HG03095 (cell line): Measurements from ENCODE around the gene RP2.

Experiments
- ATAC-seq: cut with Tn5 transposase; IDR thresholded peaks from one replicate; pipeline ENCODE4 v1.9.1; 2021; ENCODE audit warnings: moderate library complexity; ENCODE audit not compliant: unreplicated experiment

The RP2 gene

DNA sequence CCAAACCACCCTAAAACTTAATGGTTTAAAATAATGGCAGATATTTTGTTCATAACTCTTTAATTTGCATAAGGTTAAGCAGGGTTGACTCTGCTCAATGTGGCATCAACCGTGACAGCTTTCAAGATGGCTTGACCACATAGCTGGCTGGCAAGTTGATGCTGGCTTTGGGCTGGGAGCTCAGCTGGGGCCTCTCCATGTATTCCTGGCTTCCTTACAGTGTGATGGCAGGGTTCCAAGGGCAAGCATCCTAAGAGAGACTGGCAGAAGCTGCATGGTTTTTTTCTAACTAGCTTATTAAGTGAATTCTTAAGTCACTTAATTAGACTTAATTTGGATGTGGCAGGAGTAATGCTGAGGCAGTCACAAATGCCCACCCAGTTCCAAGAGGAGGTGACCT lies 4.5 kb downstream of the RP2 start:
- ATAC-seq, result no peak

DNA sequence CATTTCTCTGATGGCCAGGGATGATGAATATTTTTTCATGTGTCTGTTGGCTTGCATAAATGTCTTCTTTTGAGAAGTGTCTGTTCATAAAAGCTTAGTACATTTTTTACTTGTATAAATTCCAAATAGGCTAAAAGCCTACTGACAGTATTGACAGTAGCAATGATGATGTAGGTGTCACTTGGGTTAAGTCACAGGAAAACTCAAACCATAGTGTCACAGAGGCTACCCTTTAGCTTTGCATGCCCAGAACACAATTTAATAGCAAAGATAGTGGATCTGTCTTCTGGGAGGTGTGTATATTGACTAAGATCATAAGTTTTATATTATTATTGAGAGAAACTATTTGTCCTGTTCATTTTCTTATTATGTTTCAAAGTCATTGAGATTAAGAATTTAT lies 8.1 kb downstream of the RP2 start:
- no peak for ATAC-seq

DNA sequence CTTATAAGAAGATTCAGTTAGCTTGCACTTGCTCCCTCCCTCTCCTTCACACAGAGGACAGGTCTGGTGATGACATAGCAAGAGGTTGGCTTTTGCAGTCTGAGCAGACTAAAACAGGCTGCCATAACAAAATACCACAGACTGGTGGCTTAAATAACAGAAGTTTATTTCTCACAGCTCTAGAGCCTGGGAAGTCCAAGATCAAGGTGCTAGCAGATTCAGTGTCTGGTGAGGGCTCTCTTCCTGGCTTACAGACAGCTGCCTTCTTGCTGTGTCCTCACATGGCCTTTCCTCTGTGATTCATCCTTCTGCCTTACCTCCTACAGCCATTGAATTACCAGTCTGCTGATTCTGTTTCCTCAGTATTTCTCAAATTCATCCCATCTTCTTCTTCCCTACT lies 13.1 kb downstream of the RP2 start:
- ATAC-seq, result no peak

DNA sequence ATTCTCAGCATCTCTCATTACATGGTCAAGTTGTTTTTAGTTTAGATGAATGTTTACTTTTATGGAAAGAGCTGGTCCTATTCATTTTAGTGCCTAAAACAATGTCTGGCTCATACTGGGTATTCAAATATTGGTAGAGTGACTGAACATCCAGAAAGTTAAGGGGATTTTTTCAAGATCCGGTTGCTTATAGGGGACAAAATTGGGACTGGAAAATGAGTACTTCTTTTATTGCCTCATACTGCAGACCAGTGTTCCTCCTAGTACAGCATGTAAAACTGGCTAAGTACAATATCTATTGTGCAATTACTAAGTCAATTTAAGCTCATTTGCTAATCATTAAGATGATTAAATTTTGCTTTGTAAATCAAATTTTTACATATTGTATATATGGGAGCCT lies 13.9 kb downstream of the RP2 start:
- ATAC-seq, result no peak

- no peak for ATAC-seq
Measured at GRCh38 chrX:46856483-46856882, 19.6 kb downstream of the RP2 start.

GRCh38 chrX:46860557-46860956 lies 23.7 kb downstream of the RP2 start:
- no peak for ATAC-seq

DNA sequence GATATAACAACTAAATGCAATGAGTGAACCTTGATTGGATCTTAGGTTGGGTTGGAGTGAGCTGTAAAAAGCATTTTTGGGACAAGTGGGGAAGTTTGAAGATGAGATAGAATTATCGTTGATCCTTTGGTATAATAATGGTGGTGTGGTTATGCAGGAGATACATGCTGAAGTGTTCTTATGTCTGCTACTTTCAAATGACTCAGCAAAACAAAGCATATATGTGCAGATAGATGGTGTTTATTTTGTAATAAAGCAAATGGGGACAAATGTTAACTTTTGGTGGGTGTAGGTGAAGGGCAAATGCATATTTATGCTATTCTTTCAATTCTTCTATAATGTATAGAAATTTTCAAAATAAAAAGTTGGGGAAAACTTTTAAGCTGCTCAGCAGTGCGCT lies 26.2 kb downstream of the RP2 start:
- no peak for ATAC-seq

- ATAC-seq, result no peak
Measured at GRCh38 chrX:46864606-46865005, 27.8 kb downstream of the RP2 start.

DNA sequence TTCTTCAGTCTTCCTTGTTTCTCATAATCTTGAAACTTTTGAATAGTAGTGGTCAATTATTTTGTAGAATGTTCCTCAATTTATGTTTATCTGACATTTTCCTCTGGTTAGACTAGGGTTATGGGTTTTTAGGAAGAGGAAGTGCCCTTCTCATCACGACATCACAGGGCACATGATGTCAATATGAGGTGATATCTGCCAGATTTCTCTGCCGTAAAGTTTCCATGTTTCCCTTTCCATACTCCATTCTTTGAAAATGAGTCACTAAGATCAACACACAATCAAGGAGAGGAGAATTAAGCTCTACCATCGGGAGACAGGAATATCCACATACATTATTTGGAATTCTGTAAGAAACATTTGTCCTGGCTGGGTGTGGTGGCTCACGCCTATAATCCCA lies 28.4 kb downstream of the RP2 start:
- no peak for ATAC-seq

DNA sequence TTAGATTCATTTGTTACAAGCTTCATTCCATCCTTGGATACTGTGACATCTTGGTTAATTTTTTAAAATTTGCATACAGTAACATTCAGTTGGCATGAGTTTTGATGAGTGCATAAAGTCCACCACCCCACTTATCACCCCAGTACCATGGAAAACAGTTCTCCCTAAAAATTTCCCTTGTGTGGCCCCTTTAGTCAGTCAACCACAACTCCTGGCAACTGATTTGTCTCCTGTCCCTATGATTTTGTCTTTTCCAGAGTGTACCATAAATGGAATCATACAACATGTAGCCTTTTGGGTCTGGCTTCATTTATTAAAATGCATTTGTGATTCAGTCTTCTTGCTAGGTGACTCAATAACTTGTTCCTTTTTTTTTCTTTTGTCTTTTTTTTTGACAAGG lies 29.9 kb downstream of the RP2 start:
- ATAC-seq, result no peak

DNA sequence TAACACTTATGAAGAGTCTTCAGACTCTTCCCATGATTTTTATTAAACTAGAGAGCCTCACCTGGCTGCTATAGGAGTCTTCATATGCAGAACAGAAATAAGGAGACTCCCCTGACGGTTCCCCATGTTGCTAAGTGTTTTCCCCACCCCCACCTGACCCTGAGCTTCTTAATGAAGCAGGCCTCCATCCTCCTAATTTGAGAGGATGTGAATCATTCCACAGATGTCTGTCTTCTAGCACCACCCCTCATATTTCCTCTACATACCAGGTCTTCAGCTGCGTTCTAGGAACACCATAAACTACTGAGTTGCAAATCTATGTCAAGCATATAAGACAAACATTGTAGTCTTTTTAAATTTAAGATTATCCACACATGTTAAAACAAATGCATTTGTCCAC lies 36.9 kb downstream of the RP2 start:
- ATAC-seq, result no peak

- ATAC-seq, result no peak
Measured at GRCh38 chrX:46876901-46877300, 40.1 kb downstream of the RP2 start.

DNA sequence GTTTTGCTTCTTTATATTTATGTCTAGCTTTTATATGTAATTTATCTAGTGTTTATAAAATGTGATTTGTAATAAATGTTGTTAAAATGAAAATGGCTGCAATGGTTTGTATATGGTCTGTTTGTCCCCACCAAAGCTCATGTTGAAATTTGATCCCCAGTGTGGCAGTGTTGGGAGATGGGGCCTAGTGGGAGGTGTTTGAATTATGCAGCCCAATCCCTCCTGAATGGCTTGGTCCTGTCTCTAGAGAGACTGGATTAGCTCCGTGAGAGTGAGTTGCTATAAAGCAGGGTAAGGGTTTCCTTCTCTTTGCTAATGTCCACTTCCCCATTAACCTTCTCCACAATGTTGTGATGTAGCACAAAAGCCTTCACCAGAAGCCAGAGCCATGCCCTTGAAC lies 45.4 kb downstream of the RP2 start:
- ATAC-seq, result no peak

DNA sequence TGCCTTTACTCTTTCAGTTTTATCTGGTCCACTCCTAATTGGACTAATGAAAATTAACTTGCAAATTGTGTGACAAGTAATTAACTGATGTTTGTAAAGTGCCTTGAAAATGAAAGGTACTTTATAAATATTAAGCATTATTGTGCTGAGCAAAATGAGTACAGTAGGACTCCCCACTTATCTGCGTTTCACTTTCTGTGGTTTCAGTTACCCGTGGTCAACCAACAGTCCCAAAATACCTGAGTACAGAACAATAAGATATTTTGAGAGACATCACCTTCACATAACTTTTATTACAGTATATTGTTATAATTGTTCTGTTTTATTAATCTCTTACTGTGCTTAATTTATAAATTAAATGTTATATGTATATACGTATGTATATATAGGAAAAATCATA lies 48.0 kb downstream of the RP2 start:
- ATAC-seq, result no peak

- ATAC-seq, result no peak
Measured at GRCh38 chrX:46898207-46898606, 61.4 kb downstream of the RP2 start.

- ATAC-seq, result peak; percentile 86
Measured at GRCh38 chrX:46903458-46904242, 66.8 kb downstream of the RP2 start.

DNA sequence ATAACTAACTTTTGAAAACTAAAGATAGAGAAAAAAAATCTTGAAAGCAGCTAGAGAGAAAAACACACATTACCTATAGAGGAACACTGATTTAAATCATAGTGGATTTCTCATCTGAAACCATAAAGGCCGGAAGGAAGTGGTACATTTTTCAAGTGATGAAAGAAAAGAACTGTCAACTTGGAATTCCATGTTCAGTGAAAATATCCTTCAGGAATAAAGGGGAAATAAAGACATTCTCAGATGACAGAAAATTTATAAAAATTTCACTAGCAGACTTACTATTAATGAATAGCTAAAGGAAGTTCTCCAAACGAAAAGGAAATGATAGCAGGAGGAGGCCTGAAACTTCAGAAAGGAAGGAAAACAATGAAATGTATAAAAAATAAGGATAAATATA lies 67.8 kb downstream of the RP2 start:
- ATAC-seq, result no peak

GRCh38 chrX:46910415-46910814 lies 73.6 kb downstream of the RP2 start:
- no peak for ATAC-seq

- no peak for ATAC-seq
Measured at GRCh38 chrX:46912098-46912602, 75.3 kb downstream of the RP2 start, which contains the start of gene JADE3. Gene JADE3, plus strand, starts transcription at chrX:46912421. Its CDS starts 72,474 bp downstream, at chrX:46984895.

- no peak for ATAC-seq
Measured at GRCh38 chrX:46912603-46913491, 76.0 kb downstream of the RP2 start.

GRCh38 chrX:46913667-46914066 lies 76.8 kb downstream of the RP2 start:
- no peak for ATAC-seq

DNA sequence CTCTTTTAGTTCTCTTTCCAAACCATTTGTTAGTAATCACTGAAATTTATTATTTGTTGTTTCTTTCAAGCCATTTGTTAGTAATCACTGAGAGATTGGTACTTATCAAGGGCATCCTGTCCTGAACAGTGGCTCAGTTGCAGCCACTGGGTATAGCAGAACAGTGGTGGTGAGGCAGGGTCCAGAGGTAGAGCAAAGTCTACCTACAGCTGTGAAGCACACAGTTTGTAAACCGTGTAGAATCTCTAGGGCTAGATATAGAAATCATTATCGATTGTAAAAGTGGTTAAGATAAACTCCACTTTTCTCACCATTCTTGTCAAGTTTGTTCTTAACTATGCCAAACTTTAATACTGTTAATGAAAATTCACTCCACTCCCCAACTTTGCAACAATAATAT lies 79.4 kb downstream of the RP2 start:
- ATAC-seq, result no peak
